ENCODE data around the gene HAVCR2.

HAVCR2 gene

DNA sequence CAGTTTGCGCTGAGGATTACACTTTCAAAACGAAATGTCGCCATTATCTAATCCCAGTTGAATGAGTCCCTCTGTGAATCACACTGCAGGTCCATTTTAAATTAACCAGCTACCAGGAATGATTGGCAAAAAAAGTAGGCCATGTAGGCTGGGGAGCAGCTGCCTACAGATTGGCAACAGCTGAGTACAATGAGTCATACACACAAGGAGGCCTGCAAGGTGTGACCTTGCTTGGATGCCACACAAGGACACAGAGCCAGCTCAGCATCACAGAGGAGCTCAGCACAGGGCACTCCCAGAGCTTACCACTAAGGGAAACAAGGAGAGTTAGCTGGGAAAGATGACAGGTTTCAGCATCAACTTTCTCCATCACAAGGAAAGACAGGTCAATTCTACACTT is 62.8 kb downstream of the HAVCR2 start:
- no peaks in the 10 kb centered on the region for H3K36me3 Mint-ChIP-seq
- peaks cover 6 to 8% of the 10 kb centered on the region in 2 donors for H3K4me1 Mint-ChIP-seq
- H3K4me3 Mint-ChIP-seq, result no peak overlapping the region
- ATAC-seq (replicated peaks), result no peak
- peaks cover 6% of the 10 kb centered on the region in 2 donors for H3K27me3 Mint-ChIP-seq
- H3K9me3 Mint-ChIP-seq, result peaks cover 0 to 1% of the 10 kb centered on the region in 2 donors
- DNase-seq, result no peak
- H3K27ac Mint-ChIP-seq, result no peak overlapping the region

DNA sequence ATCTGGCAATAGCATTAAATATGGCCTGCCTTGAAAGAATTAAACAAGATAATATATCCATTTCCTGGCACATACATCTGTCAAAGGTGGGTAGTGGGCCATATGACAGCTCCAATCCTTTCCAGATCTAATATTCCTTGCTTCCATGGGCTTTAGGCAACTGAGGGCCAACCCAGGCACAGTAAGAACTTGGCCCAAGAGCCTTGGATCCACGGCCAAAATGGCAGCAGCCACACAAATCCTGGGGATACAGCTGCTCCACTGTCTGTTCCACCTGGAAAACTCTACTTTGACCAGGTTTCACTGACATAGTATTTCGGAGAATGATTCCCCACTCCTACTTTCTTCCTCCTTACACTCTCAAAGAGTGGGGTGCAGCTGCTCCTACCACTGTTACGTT is 63.2 kb downstream of the HAVCR2 start:
- Mint-ChIP-seq H3K4me1 (peaks cover 6 to 8% of the 10 kb centered on the region in 2 donors), H3K27ac (no peak overlapping the region), H3K27me3 (peaks cover 6% of the 10 kb centered on the region in 2 donors), H3K36me3 (no peaks in the 10 kb centered on the region), H3K4me3 (no peak overlapping the region), H3K9me3 (peaks cover 0 to 1% of the 10 kb centered on the region in 2 donors)
- ATAC-seq (replicated peaks) (no peak), DNase-seq (no peak)

DNA sequence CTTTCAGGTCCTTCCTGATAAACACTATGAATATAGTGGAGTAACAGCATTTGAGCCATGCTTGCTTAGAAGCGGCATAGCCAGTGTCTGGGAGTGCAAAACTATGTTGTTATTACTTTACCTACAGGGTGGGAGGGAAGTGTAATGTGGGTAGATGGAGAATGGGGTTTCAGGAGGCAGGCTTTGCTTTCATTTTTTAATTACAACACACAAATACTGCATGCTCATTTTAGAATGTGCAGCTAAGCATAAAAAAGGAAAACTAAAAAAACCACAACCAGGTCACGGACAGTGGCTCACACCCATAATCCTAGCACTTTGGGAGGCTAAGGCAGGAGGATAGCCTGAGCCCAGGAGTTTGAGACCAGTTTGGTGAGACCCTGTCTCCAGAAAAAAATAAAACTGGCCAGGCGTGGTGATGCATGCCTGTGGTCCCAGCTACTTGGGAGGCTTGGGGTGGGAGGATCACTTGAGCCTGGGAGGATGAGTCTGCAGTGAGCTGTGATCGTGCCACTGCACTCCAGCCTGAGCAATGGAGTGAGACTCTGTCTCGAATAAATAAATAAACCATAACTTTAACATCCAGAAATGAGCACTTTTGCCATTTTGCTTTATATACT is 70.2 kb downstream of the HAVCR2 start:
- no peak for DNase-seq
- Mint-ChIP-seq H3K4me1 (peaks cover 3 to 8% of the 10 kb centered on the region in 2 donors), H3K27ac (no peak overlapping the region), H3K4me3 (no peak overlapping the region), H3K36me3 (no peaks in the 10 kb centered on the region), H3K27me3 (peaks cover 4 to 6% of the 10 kb centered on the region in 2 donors), H3K9me3 (no peaks in the 10 kb centered on the region)
- ATAC-seq (replicated peaks), result no peak
